ENCODE results near the gene PWWP2A. TPM values are rescaled to one million over a fixed set of nuclear protein-coding genes. Genes with fewer than 3 reads are reported as not detected.

The PWWP2A gene
- total RNA-seq, 1 experiment from 2014 or later: 34.4 TPM

- Mint-ChIP-seq H3K4me3 (ENCODE audit: unreplicated experiment) (peak overlapping the region; percentile 25), H3K9me3 (ENCODE audit: unreplicated experiment) (no peaks in the 10 kb centered on the region), H3K27me3 (ENCODE audit: insufficient read depth, unreplicated experiment) (no peaks in the 10 kb centered on the region), H3K27ac (ENCODE audit: unreplicated experiment) (peak overlapping the region; percentile 87), H3K36me3 (ENCODE audit: insufficient read depth, unreplicated experiment) (peaks cover 13% of the 10 kb centered on the region), H3K4me1 (ENCODE audit: low read depth, unreplicated experiment) (peaks cover 22% of the 10 kb centered on the region)
- BruUV-seq (replicated peaks): no TSS peak
- intact Hi-C loops (cut with micrococcal nuclease; ENCODE audit: unreplicated experiment): loop anchor here (1.0 kb wide), 3 partner anchors 28 to 100 kb away; partner anchors contain the start of gene PWWP2A
- H3K4me3 ChIP-seq (ENCODE audit: low read depth, low read length): no peak overlapping the region
- H3K36me3 ChIP-seq (ENCODE audit: control insufficient read depth, insufficient read depth, low read length): no peaks in the 10 kb centered on the region; the same call in 1 of the 2 replicates
- no peaks in the 10 kb centered on the region for H3K9me3 ChIP-seq
- peaks cover 36% of the 10 kb centered on the region for H3K4me1 ChIP-seq
- ChIA-PET CTCF (interaction anchor here (0.6 to 1.4 kb wide), 2 partner anchors 41 to 138 kb away, joined by 3 to 5 read pairs; partner anchors contain the start of gene PWWP2A), POLR2A (interaction anchor here (0.5 to 1.5 kb wide), 4 partner anchors 28 to 260 kb away, joined by 3 to 16 read pairs (median 6); no protein-coding TSS in a partner anchor)
- no peak for TF ChIP-seq CTCF (IDR thresholded peaks at IDR 0.05; ENCODE audit: insufficient read depth in 1 of 2, low read depth in 1 of 2, low read length in 1 of 2, severe bottlenecking in 1 of 2, unreplicated experiment in 1 of 2)
- DNase-seq: peak; percentile 83 to 90
- no peaks in the 10 kb centered on the region for H3K27me3 ChIP-seq (replicated peaks; ENCODE audit: control insufficient read depth, insufficient read depth, low read length)
Observed at GRCh38 chr5:160159991-160160792, 40.9 kb upstream of the PWWP2A start.

- H3K4me1 Mint-ChIP-seq (ENCODE audit: low read depth, unreplicated experiment): peaks cover 26% of the 10 kb centered on the region
- H3K27me3 Mint-ChIP-seq (ENCODE audit: insufficient read depth, unreplicated experiment): no peaks in the 10 kb centered on the region
- H3K9me3 ChIP-seq: no peaks in the 10 kb centered on the region
- H3K36me3 ChIP-seq (ENCODE audit: control insufficient read depth, insufficient read depth, low read length): no peaks in the 10 kb centered on the region
- H3K27ac Mint-ChIP-seq (ENCODE audit: unreplicated experiment): peak overlapping the region; percentile 48
- no peaks in the 10 kb centered on the region for H3K27me3 ChIP-seq (replicated peaks; ENCODE audit: control insufficient read depth, insufficient read depth, low read length)
- H3K4me3 ChIP-seq (ENCODE audit: low read depth, low read length): no peak overlapping the region
- intact Hi-C loops (cut with micrococcal nuclease; ENCODE audit: unreplicated experiment): no loop called here
- BruUV-seq (replicated peaks): no TSS peak
- no peak for DNase-seq
- H3K9me3 Mint-ChIP-seq (ENCODE audit: unreplicated experiment): no peaks in the 10 kb centered on the region
- POLR2A ChIA-PET: no interaction called here
- H3K4me3 Mint-ChIP-seq (ENCODE audit: unreplicated experiment): no peak overlapping the region
- CTCF ChIA-PET: no interaction called here
- H3K36me3 Mint-ChIP-seq (ENCODE audit: insufficient read depth, unreplicated experiment): peaks cover 16% of the 10 kb centered on the region
- TF ChIP-seq CTCF (IDR thresholded peaks at IDR 0.05; ENCODE audit: insufficient read depth in 1 of 2, low read depth in 1 of 2, low read length in 1 of 2, severe bottlenecking in 1 of 2, unreplicated experiment in 1 of 2): no peak
- peaks cover 42% of the 10 kb centered on the region for H3K4me1 ChIP-seq
Observed at GRCh38 chr5:160158087-160158486, 38.8 kb upstream of the PWWP2A start.

GRCh38 chr5:160155017-160155750 lies 35.9 kb upstream of the PWWP2A start:
- Histone ChIP-seq H3K4me3 (ENCODE audit: low read depth, low read length) (no peak overlapping the region), H3K4me1 (peaks cover 23% of the 10 kb centered on the region), H3K9me3 (no peaks in the 10 kb centered on the region), H3K27me3 (replicated peaks; ENCODE audit: control insufficient read depth, insufficient read depth, low read length) (no peaks in the 10 kb centered on the region), H3K36me3 (ENCODE audit: control insufficient read depth, insufficient read depth, low read length) (no peaks in the 10 kb centered on the region)
- ChIA-PET POLR2A (no interaction called here), CTCF (no interaction called here)
- intact Hi-C loops (cut with micrococcal nuclease; ENCODE audit: unreplicated experiment): loop anchor here (1.0 kb wide), 3 partner anchors 33 to 74 kb away; partner anchors contain the start of gene PWWP2A
- Mint-ChIP-seq H3K27me3 (ENCODE audit: insufficient read depth, unreplicated experiment) (no peaks in the 10 kb centered on the region), H3K4me1 (ENCODE audit: low read depth, unreplicated experiment) (peaks cover 17% of the 10 kb centered on the region), H3K27ac (ENCODE audit: unreplicated experiment) (peak overlapping the region; percentile 90), H3K9me3 (ENCODE audit: unreplicated experiment) (peaks cover 5% of the 10 kb centered on the region), H3K4me3 (ENCODE audit: unreplicated experiment) (peak overlapping the region; percentile 38), H3K36me3 (ENCODE audit: insufficient read depth, unreplicated experiment) (peaks cover 10% of the 10 kb centered on the region)
- peak; percentile 46 to 66 for DNase-seq
- no peak for TF ChIP-seq CTCF (IDR thresholded peaks at IDR 0.05; ENCODE audit: insufficient read depth in 1 of 2, low read depth in 1 of 2, low read length in 1 of 2, severe bottlenecking in 1 of 2, unreplicated experiment in 1 of 2)
- BruUV-seq (replicated peaks): no TSS peak

All from Caco-2 (cell line).